Urinary bladder (tissue), 4 donors: ENCODE data around the gene NFYC. TPM values are rescaled to one million over a fixed set of nuclear protein-coding genes. Genes with fewer than 3 reads are reported as not detected.

Source experiments
- DNase-seq: peaks from one replicate; pipeline ENCODE4 v3.0.0-alpha.2; 2015; ENCODE audit errors: extremely low spot score
- H3K27ac ChIP-seq: one replicate; pipeline ENCODE4 v1.5.1; 2013; ENCODE audit warnings: low read depth, mild to moderate bottlenecking, moderate library complexity
- H3K36me3 ChIP-seq: one replicate; pipeline ENCODE4 v1.6.1; 2013; ENCODE audit warnings: mild to moderate bottlenecking, moderate library complexity; ENCODE audit not compliant: insufficient read depth
- H3K4me1 ChIP-seq: one replicate; pipeline ENCODE4 v1.6.1; 2013; ENCODE audit warnings: mild to moderate bottlenecking, moderate library complexity; ENCODE audit not compliant: insufficient read depth
- H3K4me3 ChIP-seq: one replicate; pipeline ENCODE4 v1.5.1; 2013; ENCODE audit warnings: low read depth, low read length
- WGBS: extraction: QIAGEN DNeasy Blood & Tissue Kit; methylation state at CpG from one replicate; pipeline ENCODE4 v1.1.7; 2013; 5-methylcytosine and 5-hydroxymethylcytosine counted together
- polyA plus RNA-seq: library from polyadenylated mRNA; stranded (reverse); fragments of 200-250 nt; gene quantifications from one replicate; pipeline ENCODE4 v1.2.3, GENCODE V29; 2013
- total RNA-seq: library from RNA; depleted of rRNA; stranded (reverse); fragments of >200 nt; gene quantifications from one replicate; pipeline ENCODE4 v1.2.3, GENCODE V29; 2014
- donor health status: healthy with polysubstance abuse.
- donor health status: healthy.

Gene NFYC
- total and polyA plus RNA-seq, 2 donors = 43.8 to 52.3 TPM

- H3K4me1 ChIP-seq = no peaks in the 10 kb centered on the region
- 80% methylated on average over 18 of the region's 18 CpGs for WGBS
- no peak for DNase-seq
- no peak overlapping the region for H3K27ac ChIP-seq
- peaks cover 3% of the 10 kb centered on the region for H3K36me3 ChIP-seq
- no peak overlapping the region for H3K4me3 ChIP-seq
These were observed 79.0 kb downstream of the NFYC start for GRCh38 chr1:40770296-40771070.

- no peak overlapping the region for H3K27ac ChIP-seq
- WGBS = 78% methylated on average over 2 of the region's 2 CpGs
- DNase-seq = no peak
These were observed 80.8 kb downstream of the NFYC start for GRCh38 chr1:40772146-40772955.

GRCh38 chr1:40773748-40774265, 82.3 kb downstream of the NFYC start:
- H3K36me3 ChIP-seq = no peaks in the 10 kb centered on the region
- WGBS = 33% methylated on average over 6 of the region's 6 CpGs
- no peak for DNase-seq
- no peaks in the 10 kb centered on the region for H3K4me1 ChIP-seq
- no peak overlapping the region for H3K27ac ChIP-seq
- H3K4me3 ChIP-seq = no peak overlapping the region

More at GRCh38 chr1:40772146-40772955, 80.8 kb downstream of the NFYC start:
- H3K36me3 ChIP-seq = peaks cover 3% of the 10 kb centered on the region
- no peak overlapping the region for H3K4me3 ChIP-seq
- H3K4me1 ChIP-seq = no peaks in the 10 kb centered on the region

- no peaks in the 10 kb centered on the region for H3K4me1 ChIP-seq
- no peak overlapping the region for H3K4me3 ChIP-seq
- H3K36me3 ChIP-seq = no peaks in the 10 kb centered on the region
- no peak overlapping the region for H3K27ac ChIP-seq
- 26% methylated on average over 3 of the region's 3 CpGs for WGBS
- DNase-seq = no peak
These were observed 82.9 kb downstream of the NFYC start for GRCh38 chr1:40774266-40774998.

- Histone ChIP-seq H3K4me1 (no peaks in the 10 kb centered on the region), H3K4me3 (no peak overlapping the region), H3K36me3 (no peaks in the 10 kb centered on the region), H3K27ac (no peak overlapping the region)
- DNase-seq = no peak
- 96% methylated on average over 4 of the region's 4 CpGs for WGBS
These were observed 85.0 kb downstream of the NFYC start for GRCh38 chr1:40776236-40777072.

GRCh38 chr1:40777224-40777970, 85.9 kb downstream of the NFYC start:
- DNase-seq = no peak
- no peak overlapping the region for H3K4me3 ChIP-seq
- WGBS = 97% methylated on average over 2 of the region's 2 CpGs
- H3K4me1 ChIP-seq = no peaks in the 10 kb centered on the region
- no peaks in the 10 kb centered on the region for H3K36me3 ChIP-seq
- H3K27ac ChIP-seq = no peak overlapping the region

GRCh38 chr1:40780678-40781607, 89.4 kb downstream of the NFYC start:
- Histone ChIP-seq H3K4me1 (peaks cover 2% of the 10 kb centered on the region), H3K36me3 (no peaks in the 10 kb centered on the region), H3K4me3 (no peak overlapping the region), H3K27ac (no peak overlapping the region)
- DNase-seq = no peak
- 80% methylated on average over 11 of the region's 11 CpGs for WGBS

- DNase-seq = no peak
- Histone ChIP-seq H3K27ac (no peak overlapping the region), H3K4me3 (no peak overlapping the region), H3K4me1 (peaks cover 2% of the 10 kb centered on the region), H3K36me3 (no peaks in the 10 kb centered on the region)
- 92% methylated on average over 2 of the region's 2 CpGs for WGBS
These were observed 90.1 kb downstream of the NFYC start for GRCh38 chr1:40781608-40781971.

GRCh38 chr1:40782371-40782956, 91.0 kb downstream of the NFYC start:
- no peak overlapping the region for H3K27ac ChIP-seq
- peaks cover 2% of the 10 kb centered on the region for H3K4me1 ChIP-seq
- 3% methylated on average over 20 of the region's 20 CpGs for WGBS
- no peaks in the 10 kb centered on the region for H3K36me3 ChIP-seq
- DNase-seq = no peak
- H3K4me3 ChIP-seq = peak overlapping the region; percentile 5

GRCh38 chr1:40783001-40783905, 91.7 kb downstream of the NFYC start, which contains the start of gene KCNQ4:
Gene KCNQ4, plus strand, starts transcription at chr1:40783787. Its CDS starts 307 bp downstream, at chr1:40784094.
- WGBS = 3% methylated on average over 73 of the region's 73 CpGs
- no peak within 1 kb of the TSS for H3K27ac ChIP-seq
- H3K4me1 ChIP-seq = peaks cover 2% of the 10 kb centered on the region
- H3K4me3 ChIP-seq = peak within 1 kb of the TSS; percentile 66
- no peaks in the 10 kb centered on the region for H3K36me3 ChIP-seq
- DNase-seq = no peak
